Coronary artery (tissue), 2 donors: Measurements from ENCODE around the gene GRID2.

Source experiments
- DNase-seq: peaks from one replicate; pipeline ENCODE4 v3.0.0-alpha.2; 2017; ENCODE audit warnings: low spot score
- H3K27ac ChIP-seq, 2 donors: fragments of 200-600 bp; sonication (generic); one replicate each; pipeline ENCODE4 v1.5.1; 2016 to 2019
- H3K4me3 ChIP-seq: fragments of 200-600 bp; sonication (generic); 2 replicates; pipeline ENCODE4 v1.5.1; 2016; ENCODE audit warnings: mild to moderate bottlenecking, moderate library complexity
- CTCF ChIP-seq: fragments of 200-600 bp; sonication (generic); IDR thresholded peaks from one replicate; pipeline ENCODE4 v1.5.1; 2019; ENCODE audit warnings: antibody characterized with exemption

Gene GRID2

GRCh38 chr4:92522356-92522755 is 218.6 kb downstream of the GRID2 start:
- H3K4me3 ChIP-seq = no peak overlapping the region
- DNase-seq = no peak
- no peak overlapping the region for H3K27ac ChIP-seq
- TF ChIP-seq CTCF = no peak

GRCh38 chr4:92524131-92524530 is 220.4 kb downstream of the GRID2 start:
- no peak for DNase-seq
- no peak overlapping the region for H3K27ac ChIP-seq
- TF ChIP-seq CTCF = no peak
- no peak overlapping the region for H3K4me3 ChIP-seq

- H3K27ac ChIP-seq = no peak overlapping the region
- no peak overlapping the region for H3K4me3 ChIP-seq
- no peak for TF ChIP-seq CTCF
- DNase-seq = no peak
These were observed 224.8 kb downstream of the GRID2 start for GRCh38 chr4:92528541-92528940.

GRCh38 chr4:92529510-92529909 is 225.7 kb downstream of the GRID2 start:
- no peak for DNase-seq
- no peak for TF ChIP-seq CTCF

GRCh38 chr4:92535599-92535998 is 231.8 kb downstream of the GRID2 start:
- no peak for TF ChIP-seq CTCF
- Histone ChIP-seq H3K4me3 (no peak overlapping the region), H3K27ac (no peak overlapping the region)
- no peak for DNase-seq

More at GRCh38 chr4:92529510-92529909, 225.7 kb downstream of the GRID2 start:
- Histone ChIP-seq H3K27ac (no peak overlapping the region), H3K4me3 (no peak overlapping the region)

GRCh38 chr4:92551616-92552015 is 247.8 kb downstream of the GRID2 start:
- DNase-seq = no peak
- TF ChIP-seq CTCF = no peak
- Histone ChIP-seq H3K4me3 (no peak overlapping the region), H3K27ac (no peak overlapping the region)

GRCh38 chr4:92566269-92566668 is 262.5 kb downstream of the GRID2 start:
- no peak overlapping the region for H3K27ac ChIP-seq
- TF ChIP-seq CTCF = no peak
- DNase-seq = no peak
- no peak overlapping the region for H3K4me3 ChIP-seq
